Stimulated activated CD8-positive, alpha-beta memory T cell treated with anti-CD3 and anti-CD28 coated beads, Interleukin-15, amount 100 ng/mL, for 24 hours (primary cell): Measurements from ENCODE around the gene STARD6.
A peak's percentile ranks its signal among the peaks of the same experiment; 100 is the strongest.
"Not testable (repeated sequence)": the region's sequence is repeated elsewhere in the genome, so short reads cannot be mapped to it uniquely, and the experiment has no call there.

Source experiments
- DNase-seq: peaks from one replicate; pipeline ENCODE4 v3.0.0-alpha.2; 2020; ENCODE audit warnings: low read depth

STARD6 gene

GRCh38 chr18:54357660-54358494 is at the start of gene STARD6, which contains the start of gene C18orf54:
Gene STARD6 (minus strand): TSS chr18:54357858. CDS start chr18:54354573, 3,285 bp downstream.
Gene C18orf54 (plus strand): TSS chr18:54357906. CDS start chr18:54360573, 2,667 bp downstream.
- DNase-seq = peak; percentile 77

GRCh38 chr18:54405290-54405689 is 47.6 kb upstream of the STARD6 start:
- no peak for DNase-seq

- DNase-seq = no peak
Measured at GRCh38 chr18:54396760-54397159, 39.1 kb upstream of the STARD6 start.

GRCh38 chr18:54393648-54394294 is 36.1 kb upstream of the STARD6 start:
- DNase-seq = no peak

- no peak for DNase-seq
Measured at GRCh38 chr18:54392543-54393023, 34.9 kb upstream of the STARD6 start.

GRCh38 chr18:54390838-54391237 is 33.2 kb upstream of the STARD6 start:
- DNase-seq = no peak

GRCh38 chr18:54389143-54389505 is 31.5 kb upstream of the STARD6 start:
- no peak for DNase-seq

- no peak for DNase-seq
Measured at GRCh38 chr18:54388203-54389142, 30.8 kb upstream of the STARD6 start.

- no peak for DNase-seq
Measured at GRCh38 chr18:54387631-54388030, 30.0 kb upstream of the STARD6 start.

- not testable (repeated sequence) for DNase-seq
Measured at GRCh38 chr18:54386800-54387495, 29.3 kb upstream of the STARD6 start.

- DNase-seq = no peak
Measured at GRCh38 chr18:54386043-54386442, 28.4 kb upstream of the STARD6 start.

- DNase-seq = no peak
Measured at GRCh38 chr18:54382733-54383252, 25.1 kb upstream of the STARD6 start.

- no peak for DNase-seq
Measured at GRCh38 chr18:54382076-54382475, 24.4 kb upstream of the STARD6 start.

- no peak for DNase-seq
Measured at GRCh38 chr18:54381640-54382039, 24.0 kb upstream of the STARD6 start.

- DNase-seq = no peak
Measured at GRCh38 chr18:54378057-54378456, 20.4 kb upstream of the STARD6 start.

- DNase-seq = no peak
Measured at GRCh38 chr18:54360406-54360805, 2.7 kb upstream of the STARD6 start.

- DNase-seq = no peak
Measured at GRCh38 chr18:54359233-54359632, 1.6 kb upstream of the STARD6 start.

- no peak for DNase-seq
Measured at GRCh38 chr18:54358495-54359040, 910 bp upstream of the STARD6 start.

GRCh38 chr18:54357082-54357659 is 487 bp downstream of the STARD6 start:
- no peak for DNase-seq

- DNase-seq = no peak
Measured at GRCh38 chr18:54351186-54351585, 6.5 kb downstream of the STARD6 start.

GRCh38 chr18:54338230-54338629 is 19.4 kb downstream of the STARD6 start:
- no peak for DNase-seq
